Activated CD4-positive, alpha-beta T cell treated with anti-CD3 and anti-CD28 coated beads, Interleukin-2, amount 10 ng/mL, durations not matched to agents 24 days and 14 days (primary cell): ENCODE data around the gene PLCXD1. TPM values are rescaled to one million over a fixed set of nuclear protein-coding genes. Genes with fewer than 3 reads are reported as not detected.

Experiments
- DNase-seq: peaks from one replicate; pipeline ENCODE4 v3.0.0; 2022
- H3K27ac Mint-ChIP-seq: one replicate; pipeline ENCODE4 v1.8.0; 2022; ENCODE audit warnings: mild to moderate bottlenecking, mixed read lengths
- H3K27me3 Mint-ChIP-seq: one replicate; pipeline ENCODE4 v1.8.0; 2022; ENCODE audit warnings: mixed read lengths
- H3K36me3 Mint-ChIP-seq: one replicate; pipeline ENCODE4 v1.8.0; 2022; ENCODE audit warnings: low read depth, mild to moderate bottlenecking, mixed read lengths
- H3K4me1 Mint-ChIP-seq: one replicate; pipeline ENCODE4 v1.8.0; 2021; ENCODE audit warnings: mixed read lengths
- H3K4me3 Mint-ChIP-seq: one replicate; pipeline ENCODE4 v1.8.0; 2022; ENCODE audit warnings: mild to moderate bottlenecking, moderate library complexity, mixed read lengths
- H3K9me3 Mint-ChIP-seq: one replicate; pipeline ENCODE4 v1.8.0; 2021; ENCODE audit warnings: mixed read lengths
- intact Hi-C: fragments of 100-400 bp; cut with micrococcal nuclease; formaldehyde crosslinking; loops from one replicate; pipeline ENCODE4 v1.15.1; 2023
- total RNA-seq: library from RNA; stranded (reverse); gene quantifications from 2 replicates; pipeline ENCODE4 v1.2.3, GENCODE V29; 2022

The PLCXD1 gene
- total RNA-seq, 1 donor from 2014 or later, result 68.7 TPM

GRCh38 chrX:312621-313331, 31.6 kb downstream of the PLCXD1 start:
- Mint-ChIP-seq H3K4me1 (peaks cover 3% of the 10 kb centered on the region), H3K4me3 (no peak overlapping the region), H3K27me3 (no peaks in the 10 kb centered on the region), H3K36me3 (peaks cover 38% of the 10 kb centered on the region), H3K27ac (no peak overlapping the region), H3K9me3 (peaks cover under 1% of the 10 kb centered on the region)
- intact Hi-C loops, result no loop called here
- DNase-seq, result no peak

- intact Hi-C loops, result no loop called here
- Mint-ChIP-seq H3K4me1 (peaks cover 7% of the 10 kb centered on the region), H3K4me3 (no peak overlapping the region), H3K27ac (no peak overlapping the region), H3K36me3 (peaks cover 38% of the 10 kb centered on the region), H3K9me3 (peaks cover 4% of the 10 kb centered on the region), H3K27me3 (peaks cover 2% of the 10 kb centered on the region)
- no peak for DNase-seq
Measured at GRCh38 chrX:313546-313945, 32.4 kb downstream of the PLCXD1 start.

GRCh38 chrX:314049-314448, 32.9 kb downstream of the PLCXD1 start:
- Mint-ChIP-seq H3K4me3 (no peak overlapping the region), H3K27me3 (peaks cover 2% of the 10 kb centered on the region), H3K27ac (no peak overlapping the region), H3K4me1 (peaks cover 7% of the 10 kb centered on the region), H3K9me3 (peaks cover 4% of the 10 kb centered on the region), H3K36me3 (peaks cover 38% of the 10 kb centered on the region)
- intact Hi-C loops, result no loop called here
- DNase-seq, result no peak

- Mint-ChIP-seq H3K36me3 (peaks cover 32% of the 10 kb centered on the region), H3K4me3 (no peak overlapping the region), H3K4me1 (peaks cover 7% of the 10 kb centered on the region), H3K27ac (no peak overlapping the region), H3K27me3 (peaks cover 2% of the 10 kb centered on the region), H3K9me3 (peaks cover 4% of the 10 kb centered on the region)
- intact Hi-C loops, result loop anchor here (5.0 kb wide), 1 partner anchor 1077 kb away; the partner anchor contains the start of gene SLC25A6
- no peak for DNase-seq
Measured at GRCh38 chrX:314781-315595, 33.8 kb downstream of the PLCXD1 start.

- H3K27me3 Mint-ChIP-seq, result peaks cover 2% of the 10 kb centered on the region
- DNase-seq, result no peak
- intact Hi-C loops, result loop anchor here (5.0 kb wide), 1 partner anchor 1076 kb away; the partner anchor contains the start of gene SLC25A6
- H3K4me3 Mint-ChIP-seq, result peak overlapping the region; percentile 59
- peaks cover 4% of the 10 kb centered on the region for H3K9me3 Mint-ChIP-seq
- H3K36me3 Mint-ChIP-seq, result peaks cover 26% of the 10 kb centered on the region
- H3K27ac Mint-ChIP-seq, result no peak overlapping the region
- H3K4me1 Mint-ChIP-seq, result peaks cover 11% of the 10 kb centered on the region
Measured at GRCh38 chrX:316351-317325, 35.5 kb downstream of the PLCXD1 start.

- peaks cover 4% of the 10 kb centered on the region for H3K9me3 Mint-ChIP-seq
- no peak for DNase-seq
- intact Hi-C loops, result loop anchor here (1.0 to 5.0 kb wide), 4 partner anchors 34 to 1135 kb away; partner anchors contain the start of genes ASMTL and SLC25A6
- H3K4me3 Mint-ChIP-seq, result peak overlapping the region; percentile 96
- peak overlapping the region; percentile 97 for H3K27ac Mint-ChIP-seq
- H3K36me3 Mint-ChIP-seq, result peaks cover 18% of the 10 kb centered on the region
- H3K4me1 Mint-ChIP-seq, result peaks cover 13% of the 10 kb centered on the region
- H3K27me3 Mint-ChIP-seq, result peaks cover 2% of the 10 kb centered on the region
Measured at GRCh38 chrX:317424-318067, 36.4 kb downstream of the PLCXD1 start.

- Mint-ChIP-seq H3K9me3 (peaks cover 4% of the 10 kb centered on the region), H3K27ac (peak overlapping the region; percentile 97), H3K4me1 (peaks cover 18% of the 10 kb centered on the region), H3K27me3 (peaks cover 2% of the 10 kb centered on the region), H3K4me3 (peak overlapping the region; percentile 96), H3K36me3 (peaks cover 17% of the 10 kb centered on the region)
- DNase-seq, result peak; percentile 99
- intact Hi-C loops, result loop anchor here (1.0 to 5.0 kb wide), 4 partner anchors 35 to 1135 kb away; partner anchors contain the start of genes ASMTL and SLC25A6
Measured at GRCh38 chrX:318068-318738, 37.0 kb downstream of the PLCXD1 start.

- peaks cover 23% of the 10 kb centered on the region for H3K4me1 Mint-ChIP-seq
- H3K27ac Mint-ChIP-seq, result peak within 1 kb of the TSS; percentile 97
- peaks cover 13% of the 10 kb centered on the region for H3K36me3 Mint-ChIP-seq
- peak within 1 kb of the TSS; percentile 96 for H3K4me3 Mint-ChIP-seq
- peak; percentile 100 for DNase-seq
- peaks cover 4% of the 10 kb centered on the region for H3K9me3 Mint-ChIP-seq
- peaks cover 4% of the 10 kb centered on the region for H3K27me3 Mint-ChIP-seq
- intact Hi-C loops, result loop anchor here (1.0 to 5.0 kb wide), 4 partner anchors 36 to 1134 kb away; partner anchors contain the start of genes ASMTL and SLC25A6
Measured at GRCh38 chrX:318739-319578, 37.8 kb downstream of the PLCXD1 start, which contains the start of gene GTPBP6. GTPBP6 (minus strand) TSS chrX:318796; CDS start chrX:318787, 9 bp downstream.

GRCh38 chrX:319579-320125, 38.5 kb downstream of the PLCXD1 start:
- Mint-ChIP-seq H3K36me3 (peaks cover 12% of the 10 kb centered on the region), H3K4me1 (peaks cover 23% of the 10 kb centered on the region), H3K4me3 (peak overlapping the region; percentile 96), H3K27ac (peak overlapping the region; percentile 88), H3K27me3 (peaks cover 4% of the 10 kb centered on the region), H3K9me3 (peaks cover 4% of the 10 kb centered on the region)
- intact Hi-C loops, result loop anchor here (2.0 to 5.0 kb wide), 2 partner anchors 1073 to 1133 kb away; partner anchors contain the start of genes ASMTL and SLC25A6
- DNase-seq, result peak; percentile 71

GRCh38 chrX:320126-320783, 39.1 kb downstream of the PLCXD1 start:
- Mint-ChIP-seq H3K36me3 (peaks cover 12% of the 10 kb centered on the region), H3K9me3 (peaks cover 4% of the 10 kb centered on the region), H3K4me1 (peaks cover 25% of the 10 kb centered on the region), H3K27ac (peak overlapping the region; percentile 88), H3K27me3 (peaks cover 4% of the 10 kb centered on the region), H3K4me3 (peak overlapping the region; percentile 89)
- DNase-seq, result peak; percentile 76
- intact Hi-C loops, result no loop called here
